ENCODE measurements around the gene TIAM1. TPM values are rescaled to one million over a fixed set of nuclear protein-coding genes. Genes with fewer than 3 reads are reported as not detected.

Gene TIAM1
- total RNA-seq, 3 donors from 2014 or later = 6.2 to 11.6 (median 10.4) TPM

GRCh38 chr21:31099122-31099521, 244.9 kb downstream of the TIAM1 start:
- intact Hi-C loops (cut with DNase I, micrococcal nuclease) = loop anchor here in 1 of 2 donors (10.0 kb wide), 1 partner anchor 86 kb away; no protein-coding TSS in a partner anchor
- no peaks in the 10 kb centered on the region for H3K36me3 ChIP-seq (ENCODE audit: low read depth)
- TF ChIP-seq CTCF (IDR thresholded peaks at IDR 0.05) = no peak
- DNase-seq (no peak), ATAC-seq (no peak)
- no peak overlapping the region for H3K4me3 ChIP-seq
- no peaks in the 10 kb centered on the region for H3K4me1 ChIP-seq (ENCODE audit: low read depth)
- H3K9me3 ChIP-seq = no peaks in the 10 kb centered on the region

GRCh38 chr21:31098576-31099005, 245.5 kb downstream of the TIAM1 start:
- peak; percentile 81 for ATAC-seq
- H3K4me3 ChIP-seq = no peak overlapping the region
- no peaks in the 10 kb centered on the region for H3K36me3 ChIP-seq (ENCODE audit: low read depth)
- H3K9me3 ChIP-seq = no peaks in the 10 kb centered on the region
- DNase-seq = peak; percentile 63 to 70 (median 67)
- H3K4me1 ChIP-seq (ENCODE audit: low read depth) = no peaks in the 10 kb centered on the region
- intact Hi-C loops (cut with DNase I, micrococcal nuclease) = loop anchor here in 1 of 2 donors (10.0 kb wide), 1 partner anchor 86 kb away; no protein-coding TSS in a partner anchor
- peak; percentile 78 for TF ChIP-seq CTCF (IDR thresholded peaks at IDR 0.05)

GRCh38 chr21:31092832-31093625, 251.0 kb downstream of the TIAM1 start:
- H3K4me1 ChIP-seq (ENCODE audit: low read depth) = no peaks in the 10 kb centered on the region
- no peak overlapping the region for H3K4me3 ChIP-seq
- ATAC-seq = no peak
- no peak for TF ChIP-seq CTCF (IDR thresholded peaks at IDR 0.05)
- no peak for DNase-seq
- intact Hi-C loops (cut with DNase I, micrococcal nuclease) = loop anchor here in 1 of 2 donors (10.0 kb wide), 1 partner anchor 92 kb away; no protein-coding TSS in a partner anchor
- H3K36me3 ChIP-seq (ENCODE audit: low read depth) = no peaks in the 10 kb centered on the region
- no peaks in the 10 kb centered on the region for H3K9me3 ChIP-seq

GRCh38 chr21:31090376-31090775, 253.7 kb downstream of the TIAM1 start:
- no peak for ATAC-seq
- intact Hi-C loops (cut with DNase I, micrococcal nuclease) = loop anchor here in 1 of 2 donors (10.0 kb wide), 1 partner anchor 94 kb away; no protein-coding TSS in a partner anchor
- DNase-seq = no peak
- Histone ChIP-seq H3K4me1 (ENCODE audit: low read depth) (no peaks in the 10 kb centered on the region), H3K9me3 (no peaks in the 10 kb centered on the region), H3K36me3 (ENCODE audit: low read depth) (no peaks in the 10 kb centered on the region), H3K4me3 (no peak overlapping the region)
- TF ChIP-seq CTCF (IDR thresholded peaks at IDR 0.05) = no peak

GRCh38 chr21:31088474-31088751, 255.6 kb downstream of the TIAM1 start:
- H3K4me3 ChIP-seq = no peak overlapping the region
- no peaks in the 10 kb centered on the region for H3K36me3 ChIP-seq (ENCODE audit: low read depth)
- no peaks in the 10 kb centered on the region for H3K9me3 ChIP-seq
- TF ChIP-seq CTCF (IDR thresholded peaks at IDR 0.05) = no peak
- intact Hi-C loops (cut with DNase I, micrococcal nuclease) = loop anchor here in 1 of 2 donors (10.0 kb wide), 1 partner anchor 254 kb away; no protein-coding TSS in a partner anchor
- ATAC-seq (no peak), DNase-seq (no peak)
- H3K4me1 ChIP-seq (ENCODE audit: low read depth) = no peaks in the 10 kb centered on the region

All from mucosa of descending colon (tissue), 3 donors.